Superior temporal gyrus (tissue), 1 donor: Measurements from ENCODE around the gene KIRREL3.

Source experiments
- DNase-seq: peaks from one replicate; pipeline ENCODE4 v3.0.0-alpha.2; 2016; ENCODE audit errors: extremely low spot score

KIRREL3 gene

GRCh38 chr11:126578426-126578825, 422.1 kb downstream of the KIRREL3 start:
- DNase-seq, result no peak

GRCh38 chr11:126578021-126578420, 422.5 kb downstream of the KIRREL3 start:
- DNase-seq, result no peak

GRCh38 chr11:126575849-126576248, 424.7 kb downstream of the KIRREL3 start:
- DNase-seq, result no peak

GRCh38 chr11:126573325-126573978, 427.1 kb downstream of the KIRREL3 start:
- no peak for DNase-seq

GRCh38 chr11:126570489-126570888, 430.1 kb downstream of the KIRREL3 start:
- no peak for DNase-seq

GRCh38 chr11:126567419-126567818, 433.2 kb downstream of the KIRREL3 start:
- no peak for DNase-seq

GRCh38 chr11:126564566-126564965, 436.0 kb downstream of the KIRREL3 start:
- DNase-seq, result no peak

GRCh38 chr11:126561327-126561893, 439.2 kb downstream of the KIRREL3 start:
- DNase-seq, result peak; percentile 39

- DNase-seq, result no peak
Measured at GRCh38 chr11:126560221-126560620, 440.3 kb downstream of the KIRREL3 start.

- peak; percentile 68 for DNase-seq
Measured at GRCh38 chr11:126548581-126549550, 451.7 kb downstream of the KIRREL3 start.

GRCh38 chr11:126547691-126548090, 452.9 kb downstream of the KIRREL3 start:
- DNase-seq, result no peak

- no peak for DNase-seq
Measured at GRCh38 chr11:126547161-126547560, 453.4 kb downstream of the KIRREL3 start.

GRCh38 chr11:126546694-126547093, 453.9 kb downstream of the KIRREL3 start:
- no peak for DNase-seq

- no peak for DNase-seq
Measured at GRCh38 chr11:126546191-126546590, 454.4 kb downstream of the KIRREL3 start.

GRCh38 chr11:126545057-126545555, 455.5 kb downstream of the KIRREL3 start:
- no peak for DNase-seq

GRCh38 chr11:126544108-126545056, 456.2 kb downstream of the KIRREL3 start:
- peak; percentile 29 for DNase-seq

GRCh38 chr11:126543691-126544090, 456.9 kb downstream of the KIRREL3 start:
- DNase-seq, result no peak

- DNase-seq, result no peak
Measured at GRCh38 chr11:126542334-126543015, 458.1 kb downstream of the KIRREL3 start.

GRCh38 chr11:126538071-126538470, 462.5 kb downstream of the KIRREL3 start:
- no peak for DNase-seq

GRCh38 chr11:126537492-126537891, 463.1 kb downstream of the KIRREL3 start:
- no peak for DNase-seq
